OCI-LY1 (cell line): Measurements from ENCODE around the gene MERTK.

Experiments
- H2AFZ ChIP-seq: fragments of 200-600 bp; sonication (generic), shearing (Covaris generic); 2 replicates; pipeline ENCODE4 v1.6.0; 2014; ENCODE audit warnings: antibody characterized with exemption, mild to moderate bottlenecking, low read length
- H3F3A ChIP-seq: fragments of 200-600 bp; sonication (generic), shearing (Covaris generic); 2 replicates; pipeline ENCODE4 v1.6.0; 2014; ENCODE audit warnings: mild to moderate bottlenecking, antibody characterized with exemption, low read length, moderate library complexity; ENCODE audit not compliant: insufficient read depth
- H3K27ac ChIP-seq: fragments of 200-600 bp; sonication (generic); 2 replicates; pipeline ENCODE4 v1.5.1; 2014; ENCODE audit warnings: low read length, mixed run types, mild to moderate bottlenecking, low read depth; ENCODE audit not compliant: poor library complexity, severe bottlenecking
- H3K27me3 ChIP-seq: fragments of 200-600 bp; sonication (generic); 2 replicates; pipeline ENCODE4 v1.6.0; 2014; ENCODE audit warnings: antibody characterized with exemption, mild to moderate bottlenecking, low read length, moderate library complexity; ENCODE audit not compliant: insufficient read depth
- H3K36me3 ChIP-seq: fragments of 200-600 bp; sonication (generic); 2 replicates; pipeline ENCODE4 v1.6.1; 2014; ENCODE audit warnings: mild to moderate bottlenecking, antibody characterized with exemption, low read length, moderate library complexity, mixed read lengths; ENCODE audit not compliant: insufficient read depth
- H3K4me1 ChIP-seq: fragments of 200-600 bp; sonication (generic); 2 replicates; pipeline ENCODE4 v1.5.1; 2014; ENCODE audit warnings: mild to moderate bottlenecking, low read length, moderate library complexity; ENCODE audit not compliant: insufficient read depth, severe bottlenecking
- H3K4me2 ChIP-seq: fragments of 200-600 bp; sonication (generic), shearing (Covaris generic); 2 replicates; pipeline ENCODE4 v1.6.1; 2014; ENCODE audit warnings: low read length
- H3K4me3 ChIP-seq: fragments of 200-600 bp; sonication (generic); 2 replicates; pipeline ENCODE4 v1.5.1; 2014; ENCODE audit warnings: low read length, low read depth, mild to moderate bottlenecking, mixed read lengths; ENCODE audit not compliant: poor library complexity, severe bottlenecking
- H3K79me2 ChIP-seq: fragments of 200-600 bp; shearing (Covaris generic); 2 replicates; pipeline ENCODE4 v1.6.1; 2016; ENCODE audit warnings: mixed run types, low read length, mixed read lengths; ENCODE audit not compliant: insufficient read depth
- H3K9ac ChIP-seq: fragments of 200-600 bp; sonication (generic), shearing (Covaris generic); 2 replicates; pipeline ENCODE4 v1.6.1; 2014; ENCODE audit warnings: mild to moderate bottlenecking, low read length, mixed read lengths
- H3K9me2 ChIP-seq: fragments of 200-600 bp; sonication (generic), shearing (Covaris generic); 2 replicates; pipeline ENCODE4 v1.6.1; 2014; ENCODE audit warnings: low read depth, mild to moderate bottlenecking, low read length, mixed read lengths
- H3K9me3 ChIP-seq: fragments of 200-600 bp; shearing (Covaris generic); 2 replicates; pipeline ENCODE4 v1.6.1; 2014; ENCODE audit warnings: low read length, mixed read lengths
- H4K20me1 ChIP-seq: fragments of 200-600 bp; sonication (generic), shearing (Covaris generic); 2 replicates; pipeline ENCODE4 v1.6.0; 2016; ENCODE audit warnings: mild to moderate bottlenecking, low read length; ENCODE audit not compliant: insufficient read depth
- EZH2 ChIP-seq: fragments of 200-600 bp; sonication (generic), shearing (Covaris generic); IDR thresholded peaks from 2 replicates; pipeline ENCODE4 v1.8.0; 2017; ENCODE audit warnings: borderline replicate concordance, mixed run types, mild to moderate bottlenecking, antibody characterized with exemption, low read length, moderate library complexity, mixed read lengths
- TF ChIP-seq, protein P1 (sequence below): fragments of 200-600 bp; sonication (generic), shearing (Covaris generic); IDR thresholded peaks from 2 replicates; pipeline ENCODE4 v1.5.1; 2017; ENCODE audit warnings: mild to moderate bottlenecking, antibody characterized with exemption, low read length, moderate library complexity, mixed read lengths

The MERTK gene

GRCh38 chr2:111883661-111884591, 14.5 kb upstream of the MERTK start, which contains the start of gene ANAPC1:
TSS of gene ANAPC1 (minus strand) at chr2:111884193. CDS start at chr2:111880825, 3,368 bp downstream.
- Histone ChIP-seq H3K36me3 (peaks cover 5% of the 10 kb centered on the region; the same call in 1 of the 2 replicates), H3K79me2 (peaks cover 12% of the 10 kb centered on the region), H3K27me3 (no peaks in the 10 kb centered on the region), H3K9me3 (no peaks in the 10 kb centered on the region), H3F3A (no peaks in the 10 kb centered on the region), H3K27ac (peak within 1 kb of the TSS; percentile 87), H3K4me2 (peak within 1 kb of the TSS; percentile 68), H2AFZ (0 out of 2 replicates have a peak within 1 kb of the TSS, but pooled peaks have one; percentile 16), H3K4me1 (peaks cover 12% of the 10 kb centered on the region), H3K9me2 (no peaks in the 10 kb centered on the region), H4K20me1 (no peaks in the 10 kb centered on the region), H3K9ac (peak within 1 kb of the TSS; percentile 89), H3K4me3 (peak within 1 kb of the TSS; percentile 90)
- TF ChIP-seq EZH2 = no peak
- TF ChIP-seq, protein P1, sequence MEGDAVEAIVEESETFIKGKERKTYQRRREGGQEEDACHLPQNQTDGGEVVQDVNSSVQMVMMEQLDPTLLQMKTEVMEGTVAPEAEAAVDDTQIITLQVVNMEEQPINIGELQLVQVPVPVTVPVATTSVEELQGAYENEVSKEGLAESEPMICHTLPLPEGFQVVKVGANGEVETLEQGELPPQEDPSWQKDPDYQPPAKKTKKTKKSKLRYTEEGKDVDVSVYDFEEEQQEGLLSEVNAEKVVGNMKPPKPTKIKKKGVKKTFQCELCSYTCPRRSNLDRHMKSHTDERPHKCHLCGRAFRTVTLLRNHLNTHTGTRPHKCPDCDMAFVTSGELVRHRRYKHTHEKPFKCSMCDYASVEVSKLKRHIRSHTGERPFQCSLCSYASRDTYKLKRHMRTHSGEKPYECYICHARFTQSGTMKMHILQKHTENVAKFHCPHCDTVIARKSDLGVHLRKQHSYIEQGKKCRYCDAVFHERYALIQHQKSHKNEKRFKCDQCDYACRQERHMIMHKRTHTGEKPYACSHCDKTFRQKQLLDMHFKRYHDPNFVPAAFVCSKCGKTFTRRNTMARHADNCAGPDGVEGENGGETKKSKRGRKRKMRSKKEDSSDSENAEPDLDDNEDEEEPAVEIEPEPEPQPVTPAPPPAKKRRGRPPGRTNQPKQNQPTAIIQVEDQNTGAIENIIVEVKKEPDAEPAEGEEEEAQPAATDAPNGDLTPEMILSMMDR = no peak

- TF ChIP-seq, protein P1 = no peak
- no peak for TF ChIP-seq EZH2
- H3K4me3 ChIP-seq = peak overlapping the region; percentile 90
Measured at GRCh38 chr2:111884592-111884964, 13.8 kb upstream of the MERTK start.

GRCh38 chr2:111896024-111896423, 2.4 kb upstream of the MERTK start:
- H3K9me3 ChIP-seq = no peaks in the 10 kb centered on the region
- H2AFZ ChIP-seq = no peak overlapping the region
- peaks cover 4% of the 10 kb centered on the region; the same call in 1 of the 2 replicates for H3F3A ChIP-seq
- H3K4me2 ChIP-seq = no peak overlapping the region
- H3K79me2 ChIP-seq = no peaks in the 10 kb centered on the region
- no peak overlapping the region for H3K27ac ChIP-seq
- H3K4me3 ChIP-seq = no peak overlapping the region
- H3K9me2 ChIP-seq = no peaks in the 10 kb centered on the region
- H4K20me1 ChIP-seq = no peaks in the 10 kb centered on the region
- TF ChIP-seq, protein P1 = no peak
- no peak for TF ChIP-seq EZH2
- H3K36me3 ChIP-seq = no peaks in the 10 kb centered on the region
- H3K27me3 ChIP-seq = peaks cover 3% of the 10 kb centered on the region; the same call in 1 of the 2 replicates
- no peak overlapping the region for H3K9ac ChIP-seq
- H3K4me1 ChIP-seq = peaks cover 20% of the 10 kb centered on the region

More at GRCh38 chr2:111884592-111884964, 13.8 kb upstream of the MERTK start:
- peak overlapping the region; percentile 87 for H3K27ac ChIP-seq
- peaks cover 5% of the 10 kb centered on the region; the same call in 1 of the 2 replicates for H3K36me3 ChIP-seq
- peak overlapping the region; percentile 68 for H3K4me2 ChIP-seq
- H2AFZ ChIP-seq = no peak overlapping the region
- no peaks in the 10 kb centered on the region for H3K9me3 ChIP-seq
- no peaks in the 10 kb centered on the region for H3K27me3 ChIP-seq
- H3K79me2 ChIP-seq = peaks cover 12% of the 10 kb centered on the region
- H3K9me2 ChIP-seq = no peaks in the 10 kb centered on the region
- peak overlapping the region; percentile 89 for H3K9ac ChIP-seq
- H3F3A ChIP-seq = no peaks in the 10 kb centered on the region
- H3K4me1 ChIP-seq = peaks cover 12% of the 10 kb centered on the region
- no peaks in the 10 kb centered on the region for H4K20me1 ChIP-seq
